ENCODE measurements around the gene C13orf42. TPM values are rescaled to one million over a fixed set of nuclear protein-coding genes. Genes with fewer than 3 reads are reported as not detected.

C13orf42 gene
- polyA plus RNA-seq, 2 of the 4 experiments (the other 2 are of a cell fraction), result not detected

DNA sequence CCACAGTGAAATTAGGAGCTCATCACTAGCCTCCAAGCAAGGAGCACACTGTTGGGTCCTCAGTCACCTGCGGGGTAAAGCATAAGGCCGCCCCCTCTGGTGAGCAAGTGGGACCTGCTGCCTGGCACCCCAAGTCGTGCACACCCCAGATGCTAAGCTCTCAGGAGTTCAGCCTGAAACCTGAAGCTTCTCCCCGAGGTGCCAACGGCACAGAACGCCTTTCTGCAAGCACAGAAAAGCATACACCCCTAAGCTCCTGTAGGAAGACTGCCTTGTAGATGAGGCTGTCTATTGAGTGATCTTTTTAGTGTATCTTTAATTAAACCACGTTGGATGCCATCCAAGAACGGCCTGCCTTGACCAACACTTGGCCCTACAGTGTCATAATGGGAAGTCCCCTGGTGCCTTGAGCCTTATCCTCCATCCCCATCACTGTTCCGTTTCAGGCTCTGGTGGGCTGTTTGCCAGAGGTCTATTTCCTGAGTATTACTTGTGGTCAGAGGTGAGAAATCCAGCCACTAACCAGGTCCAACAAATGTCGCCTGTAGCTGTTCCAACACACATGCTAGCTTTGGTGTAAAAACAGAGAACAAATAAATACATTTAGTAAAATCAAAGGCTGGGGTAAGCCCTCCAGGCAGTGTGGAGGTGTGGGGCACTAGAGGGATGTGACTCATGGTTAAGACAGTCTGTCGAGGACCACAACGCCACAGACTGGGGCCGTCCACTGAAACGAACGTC lies 44.8 kb downstream of the C13orf42 start:
- ChIA-PET POLR2A (no interaction called here), CTCF (interaction anchor here (1.0 kb wide), 1 partner anchor 1090 kb away, joined by 3 read pairs; no protein-coding TSS in a partner anchor)
- Histone ChIP-seq H3K27ac (no peak overlapping the region), H3K9me3 (no peaks in the 10 kb centered on the region), H3K4me1 (no peaks in the 10 kb centered on the region), H3K4me2 (no peak overlapping the region), H3K4me3 (no peak overlapping the region)
- WGBS (ENCODE audit: missing lambda C conversion rate), result 75% methylated on average over 15 of the region's 15 CpGs
- ATAC-seq (no peak), DNase-seq (ENCODE audit: low read depth in 1 of 2, low spot score in 1 of 2) (no peak), FAIRE-seq (no peak)
- TF ChIP-seq HOXA7 (CRISPR knock-in tag; IDR thresholded peaks at IDR 0.05), result no peak
- no peak for TF ChIP-seq RAD21 (conservative IDR thresholded peaks at IDR 0.05 in 1 of 2, IDR thresholded peaks at IDR 0.05 in 1 of 2)
- no peak for TF ChIP-seq MAFK (IDR thresholded peaks at IDR 0.05; ENCODE audit: partially characterized antibody)
- TF ChIP-seq, protein P1, sequence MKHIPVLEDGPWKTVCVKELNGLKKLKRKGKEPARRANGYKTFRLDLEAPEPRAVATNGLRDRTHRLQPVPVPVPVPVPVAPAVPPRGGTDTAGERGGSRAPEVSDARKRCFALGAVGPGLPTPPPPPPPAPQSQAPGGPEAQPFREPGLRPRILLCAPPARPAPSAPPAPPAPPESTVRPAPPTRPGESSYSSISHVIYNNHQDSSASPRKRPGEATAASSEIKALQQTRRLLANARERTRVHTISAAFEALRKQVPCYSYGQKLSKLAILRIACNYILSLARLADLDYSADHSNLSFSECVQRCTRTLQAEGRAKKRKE (CRISPR knock-in tag; IDR thresholded peaks at IDR 0.05; ENCODE audit: low read depth), result no peak
- TF ChIP-seq, protein P2, sequence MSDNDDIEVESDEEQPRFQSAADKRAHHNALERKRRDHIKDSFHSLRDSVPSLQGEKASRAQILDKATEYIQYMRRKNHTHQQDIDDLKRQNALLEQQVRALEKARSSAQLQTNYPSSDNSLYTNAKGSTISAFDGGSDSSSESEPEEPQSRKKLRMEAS (IDR thresholded peaks at IDR 0.05), result no peak
- TF ChIP-seq, protein P3, sequence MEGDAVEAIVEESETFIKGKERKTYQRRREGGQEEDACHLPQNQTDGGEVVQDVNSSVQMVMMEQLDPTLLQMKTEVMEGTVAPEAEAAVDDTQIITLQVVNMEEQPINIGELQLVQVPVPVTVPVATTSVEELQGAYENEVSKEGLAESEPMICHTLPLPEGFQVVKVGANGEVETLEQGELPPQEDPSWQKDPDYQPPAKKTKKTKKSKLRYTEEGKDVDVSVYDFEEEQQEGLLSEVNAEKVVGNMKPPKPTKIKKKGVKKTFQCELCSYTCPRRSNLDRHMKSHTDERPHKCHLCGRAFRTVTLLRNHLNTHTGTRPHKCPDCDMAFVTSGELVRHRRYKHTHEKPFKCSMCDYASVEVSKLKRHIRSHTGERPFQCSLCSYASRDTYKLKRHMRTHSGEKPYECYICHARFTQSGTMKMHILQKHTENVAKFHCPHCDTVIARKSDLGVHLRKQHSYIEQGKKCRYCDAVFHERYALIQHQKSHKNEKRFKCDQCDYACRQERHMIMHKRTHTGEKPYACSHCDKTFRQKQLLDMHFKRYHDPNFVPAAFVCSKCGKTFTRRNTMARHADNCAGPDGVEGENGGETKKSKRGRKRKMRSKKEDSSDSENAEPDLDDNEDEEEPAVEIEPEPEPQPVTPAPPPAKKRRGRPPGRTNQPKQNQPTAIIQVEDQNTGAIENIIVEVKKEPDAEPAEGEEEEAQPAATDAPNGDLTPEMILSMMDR (IDR thresholded peaks at IDR 0.05), result no peak

DNA sequence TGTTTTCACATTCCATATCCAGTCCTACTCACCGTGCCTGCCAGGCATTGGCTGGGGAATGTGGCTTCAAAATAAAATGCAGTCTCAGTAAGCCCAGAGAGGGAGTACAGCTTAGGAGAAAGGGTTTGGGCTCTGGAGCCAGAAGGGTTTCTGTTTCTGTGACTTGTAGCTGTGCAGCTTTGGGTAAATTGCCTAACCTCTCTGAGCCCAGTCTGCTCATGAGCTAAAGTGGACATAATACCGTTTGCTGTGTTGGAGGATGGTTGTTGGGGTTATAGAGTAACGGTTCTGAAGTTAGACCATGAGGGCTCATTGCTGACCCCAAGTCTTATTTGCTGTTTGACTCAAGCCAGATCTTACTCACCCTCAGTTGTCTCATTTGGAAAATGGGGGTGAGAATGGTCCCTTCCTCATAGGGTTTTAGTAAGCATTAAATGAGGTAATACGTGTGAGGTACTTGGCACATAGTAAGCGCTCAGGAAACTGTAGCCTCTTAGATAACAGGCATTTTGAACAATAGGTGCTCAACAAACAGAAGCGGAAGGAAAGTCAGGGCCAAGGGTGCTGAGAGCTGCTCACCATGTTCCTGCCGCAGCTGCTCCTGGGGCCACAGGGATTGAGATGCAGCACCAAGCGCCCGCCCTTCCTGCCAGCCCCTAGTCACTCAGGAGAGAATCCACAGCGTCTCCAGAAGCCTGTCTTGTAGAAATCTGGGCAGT lies 45.5 kb downstream of the C13orf42 start:
- ChIA-PET POLR2A (no interaction called here), CTCF (interaction anchor here (1.0 kb wide), 1 partner anchor 1089 kb away, joined by 3 read pairs; no protein-coding TSS in a partner anchor)
- no peaks in the 10 kb centered on the region for H3K4me1 ChIP-seq
- WGBS (ENCODE audit: missing lambda C conversion rate), result 88% methylated on average over 9 of the region's 10 CpGs
- DNase-seq (ENCODE audit: low read depth in 1 of 2, low spot score in 1 of 2), result no peak
- H3K4me2 ChIP-seq, result no peak overlapping the region
- no peak overlapping the region for H3K4me3 ChIP-seq
- H3K9me3 ChIP-seq, result no peaks in the 10 kb centered on the region
- no peak for ATAC-seq
- TF ChIP-seq, protein P4, sequence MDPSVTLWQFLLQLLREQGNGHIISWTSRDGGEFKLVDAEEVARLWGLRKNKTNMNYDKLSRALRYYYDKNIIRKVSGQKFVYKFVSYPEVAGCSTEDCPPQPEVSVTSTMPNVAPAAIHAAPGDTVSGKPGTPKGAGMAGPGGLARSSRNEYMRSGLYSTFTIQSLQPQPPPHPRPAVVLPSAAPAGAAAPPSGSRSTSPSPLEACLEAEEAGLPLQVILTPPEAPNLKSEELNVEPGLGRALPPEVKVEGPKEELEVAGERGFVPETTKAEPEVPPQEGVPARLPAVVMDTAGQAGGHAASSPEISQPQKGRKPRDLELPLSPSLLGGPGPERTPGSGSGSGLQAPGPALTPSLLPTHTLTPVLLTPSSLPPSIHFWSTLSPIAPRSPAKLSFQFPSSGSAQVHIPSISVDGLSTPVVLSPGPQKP (IDR thresholded peaks at IDR 0.05; ENCODE audit: low read depth, low read length), result no peak
- TF ChIP-seq KDM1A (IDR thresholded peaks at IDR 0.05; ENCODE audit: low read depth) (no peak), NFE2L2 (conservative IDR thresholded peaks at IDR 0.05; ENCODE audit: low read length) (no peak), MAFK (IDR thresholded peaks at IDR 0.05; ENCODE audit: partially characterized antibody) (no peak), ZSCAN20 (CRISPR knock-in tag; IDR thresholded peaks at IDR 0.05) (no peak), ZC3H11A (IDR thresholded peaks at IDR 0.05) (no peak)
- TF ChIP-seq, protein P5, sequence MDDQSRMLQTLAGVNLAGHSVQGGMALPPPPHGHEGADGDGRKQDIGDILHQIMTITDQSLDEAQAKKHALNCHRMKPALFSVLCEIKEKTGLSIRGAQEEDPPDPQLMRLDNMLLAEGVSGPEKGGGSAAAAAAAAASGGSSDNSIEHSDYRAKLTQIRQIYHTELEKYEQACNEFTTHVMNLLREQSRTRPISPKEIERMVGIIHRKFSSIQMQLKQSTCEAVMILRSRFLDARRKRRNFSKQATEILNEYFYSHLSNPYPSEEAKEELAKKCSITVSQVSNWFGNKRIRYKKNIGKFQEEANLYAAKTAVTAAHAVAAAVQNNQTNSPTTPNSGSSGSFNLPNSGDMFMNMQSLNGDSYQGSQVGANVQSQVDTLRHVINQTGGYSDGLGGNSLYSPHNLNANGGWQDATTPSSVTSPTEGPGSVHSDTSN (IDR thresholded peaks at IDR 0.05), result no peak
- TF ChIP-seq, protein P3 (IDR thresholded peaks at IDR 0.05), result no peak
- FAIRE-seq, result no peak
- no peak overlapping the region for H3K27ac ChIP-seq
